HUES48 (cell line): Measurements from ENCODE around the gene GPR37L1.

ENCODE experiments used
- H3K27ac ChIP-seq: one replicate; pipeline ENCODE4 v1.7.0; 2013; ENCODE audit warnings: low read depth, low read length, inconsistent platforms
- H3K27me3 ChIP-seq: 2 replicates; pipeline ENCODE4 v1.6.1; 2013; ENCODE audit warnings: mild to moderate bottlenecking, low read length; ENCODE audit not compliant: control insufficient read depth, insufficient read depth
- H3K36me3 ChIP-seq: 2 replicates; pipeline ENCODE4 v1.6.1; 2013; ENCODE audit warnings: low read length; ENCODE audit not compliant: control insufficient read depth, insufficient read depth
- H3K4me1 ChIP-seq: 2 replicates; pipeline ENCODE4 v1.6.1; 2013; ENCODE audit warnings: mild to moderate bottlenecking, low read length; ENCODE audit not compliant: control insufficient read depth, insufficient read depth
- H3K4me3 ChIP-seq: 2 replicates; pipeline ENCODE4 v1.5.1; 2013; ENCODE audit warnings: mild to moderate bottlenecking, low read depth, low read length
- H3K9ac ChIP-seq: 2 replicates; pipeline ENCODE4 v1.6.1; 2013; ENCODE audit warnings: mild to moderate bottlenecking, low read depth, low read length, moderate library complexity
- H3K9me3 ChIP-seq: 2 replicates; pipeline ENCODE4 v1.6.1; 2013; ENCODE audit warnings: low read length; ENCODE audit not compliant: control insufficient read depth, insufficient read depth

The GPR37L1 gene

GRCh38 chr1:202148391-202148790, 25.7 kb downstream of the GPR37L1 start:
- H3K4me1 ChIP-seq = peaks cover 6% of the 10 kb centered on the region
- no peak overlapping the region for H3K9ac ChIP-seq
- H3K4me3 ChIP-seq = no peak overlapping the region
- no peak overlapping the region for H3K27ac ChIP-seq
- H3K9me3 ChIP-seq = no peaks in the 10 kb centered on the region
- 0 out of 2 replicates have a peak, but pooled peaks cover 3% of the 10 kb centered on the region for H3K27me3 ChIP-seq
- H3K36me3 ChIP-seq = no peaks in the 10 kb centered on the region

- Histone ChIP-seq H3K4me3 (no peak overlapping the region), H3K9me3 (no peaks in the 10 kb centered on the region), H3K27me3 (0 out of 2 replicates have a peak, but pooled peaks cover 3% of the 10 kb centered on the region), H3K9ac (no peak overlapping the region), H3K4me1 (peaks cover 10% of the 10 kb centered on the region), H3K36me3 (no peaks in the 10 kb centered on the region), H3K27ac (no peak overlapping the region)
These were observed 26.8 kb downstream of the GPR37L1 start for GRCh38 chr1:202149566-202149965.

DNA sequence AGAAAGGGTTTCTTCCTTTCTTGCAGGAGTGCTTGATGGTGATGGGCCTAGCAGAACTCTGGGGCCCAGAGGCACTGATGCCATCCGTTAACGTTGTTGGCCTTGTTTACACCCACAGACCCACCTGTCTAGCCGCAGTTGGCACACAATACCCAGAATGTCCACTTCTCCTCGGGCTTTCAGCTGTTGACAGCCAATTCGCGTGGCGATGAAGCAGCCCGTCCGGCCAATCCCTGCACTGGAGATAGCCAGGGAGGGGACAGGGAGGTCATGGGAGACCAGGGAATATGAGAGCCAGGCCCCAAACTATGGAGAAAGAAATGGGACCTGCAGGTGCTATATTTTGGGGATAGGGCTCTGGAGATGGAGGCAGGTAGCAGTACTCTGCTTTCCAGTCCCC, 27.5 kb downstream of the GPR37L1 start:
- no peaks in the 10 kb centered on the region for H3K36me3 ChIP-seq
- no peak overlapping the region for H3K9ac ChIP-seq

GRCh38 chr1:202150602-202151001, 27.9 kb downstream of the GPR37L1 start:
- Histone ChIP-seq H3K4me1 (peaks cover 5% of the 10 kb centered on the region), H3K4me3 (no peak overlapping the region), H3K36me3 (no peaks in the 10 kb centered on the region), H3K9ac (no peak overlapping the region), H3K9me3 (no peaks in the 10 kb centered on the region), H3K27ac (no peak overlapping the region), H3K27me3 (no peaks in the 10 kb centered on the region)

More for the DNA sequence above, 27.5 kb downstream of the GPR37L1 start:
- peaks cover 7% of the 10 kb centered on the region for H3K4me1 ChIP-seq
- no peak overlapping the region for H3K27ac ChIP-seq
- H3K27me3 ChIP-seq = 0 out of 2 replicates have a peak, but pooled peaks cover 2% of the 10 kb centered on the region
- no peaks in the 10 kb centered on the region for H3K9me3 ChIP-seq
- H3K4me3 ChIP-seq = no peak overlapping the region

DNA sequence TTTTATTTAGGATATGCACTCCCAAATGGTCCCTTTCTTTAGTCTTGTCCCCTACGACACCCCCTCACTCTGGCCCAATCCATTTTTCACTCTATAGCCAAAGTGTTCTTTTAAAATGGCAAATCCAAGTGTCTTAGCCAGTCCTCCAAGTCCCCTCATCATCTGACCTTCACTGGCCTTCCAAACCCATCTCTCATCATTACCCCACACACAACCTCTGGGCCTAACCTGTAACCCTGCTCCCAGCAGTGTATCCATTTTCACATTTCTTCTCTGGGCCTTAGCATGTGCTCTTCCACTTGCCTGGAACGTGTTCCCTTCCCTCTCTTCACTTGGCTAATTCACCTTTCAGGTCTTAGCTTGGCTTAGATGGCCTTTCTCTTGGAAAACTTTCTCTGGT, 28.3 kb downstream of the GPR37L1 start:
- H3K27ac ChIP-seq = no peak overlapping the region
- H3K9me3 ChIP-seq = no peaks in the 10 kb centered on the region
- H3K36me3 ChIP-seq = no peaks in the 10 kb centered on the region
- no peaks in the 10 kb centered on the region for H3K27me3 ChIP-seq
- H3K4me1 ChIP-seq = peaks cover 5% of the 10 kb centered on the region
- H3K4me3 ChIP-seq = no peak overlapping the region
- H3K9ac ChIP-seq = no peak overlapping the region

DNA sequence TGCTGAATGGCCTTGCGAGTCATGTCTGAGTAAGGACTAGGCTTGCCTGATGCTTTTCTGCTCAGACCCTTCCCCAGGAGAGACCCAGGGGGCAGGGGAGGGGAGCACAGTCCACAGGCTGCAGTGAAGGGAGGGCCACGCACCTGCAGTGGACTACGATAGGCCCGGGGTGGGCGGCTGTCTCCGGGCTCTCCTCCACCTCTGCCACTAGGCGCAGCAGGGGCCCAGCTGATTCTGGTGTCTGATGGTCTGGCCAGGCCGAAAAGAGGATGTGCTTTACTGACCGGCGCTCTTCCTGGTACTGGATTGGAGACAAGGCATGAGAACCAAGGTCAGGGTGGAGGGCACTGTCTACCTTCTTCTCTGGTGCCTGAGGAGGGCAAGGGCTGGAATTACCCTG, 29.7 kb downstream of the GPR37L1 start:
- H3K27me3 ChIP-seq = no peaks in the 10 kb centered on the region
- H3K4me3 ChIP-seq = no peak overlapping the region
- H3K36me3 ChIP-seq = no peaks in the 10 kb centered on the region
- H3K9ac ChIP-seq = no peak overlapping the region
- no peak overlapping the region for H3K27ac ChIP-seq
- peaks cover 5% of the 10 kb centered on the region for H3K4me1 ChIP-seq
- no peaks in the 10 kb centered on the region for H3K9me3 ChIP-seq

DNA sequence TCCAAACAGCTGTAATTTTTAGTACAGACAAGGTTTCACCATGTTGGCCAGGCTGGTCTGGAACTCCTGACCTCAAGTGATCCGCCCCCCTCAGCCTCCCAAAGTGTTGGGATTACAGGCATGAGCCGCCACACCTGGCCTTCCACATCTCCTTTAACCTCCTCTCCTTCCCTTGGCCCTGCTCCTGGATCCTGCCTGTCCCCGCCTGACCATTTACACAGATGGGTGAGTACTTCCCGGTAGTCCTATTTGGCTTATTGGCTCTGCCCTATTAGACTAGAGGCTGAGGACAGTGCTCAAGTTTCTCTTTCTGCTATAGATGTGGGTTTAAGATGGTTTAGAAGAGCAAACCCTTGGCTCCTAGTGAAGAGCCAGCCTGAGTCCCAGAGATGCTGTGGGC, 30.6 kb downstream of the GPR37L1 start:
- H3K9ac ChIP-seq = no peak overlapping the region
- H3K27me3 ChIP-seq = no peaks in the 10 kb centered on the region
- H3K27ac ChIP-seq = no peak overlapping the region
- H3K9me3 ChIP-seq = no peaks in the 10 kb centered on the region
- peaks cover 5% of the 10 kb centered on the region for H3K4me1 ChIP-seq
- H3K4me3 ChIP-seq = no peak overlapping the region
- no peaks in the 10 kb centered on the region for H3K36me3 ChIP-seq

- Histone ChIP-seq H3K36me3 (no peaks in the 10 kb centered on the region), H3K9me3 (no peaks in the 10 kb centered on the region), H3K27ac (peak overlapping the region; percentile 42), H3K4me1 (peaks cover 9% of the 10 kb centered on the region), H3K4me3 (no peak overlapping the region), H3K9ac (no peak overlapping the region), H3K27me3 (no peaks in the 10 kb centered on the region)
These were observed 31.5 kb downstream of the GPR37L1 start for GRCh38 chr1:202154148-202154765.

GRCh38 chr1:202154766-202155477, 32.2 kb downstream of the GPR37L1 start:
- H3K4me1 ChIP-seq = peaks cover 16% of the 10 kb centered on the region
- no peaks in the 10 kb centered on the region for H3K36me3 ChIP-seq
- peak overlapping the region; percentile 42 for H3K27ac ChIP-seq
- H3K27me3 ChIP-seq = no peaks in the 10 kb centered on the region
- no peak overlapping the region for H3K4me3 ChIP-seq
- no peak overlapping the region for H3K9ac ChIP-seq
- no peaks in the 10 kb centered on the region for H3K9me3 ChIP-seq

- Histone ChIP-seq H3K4me3 (no peak overlapping the region), H3K9ac (no peak overlapping the region), H3K27me3 (no peaks in the 10 kb centered on the region), H3K27ac (no peak overlapping the region), H3K9me3 (no peaks in the 10 kb centered on the region), H3K4me1 (peaks cover 19% of the 10 kb centered on the region), H3K36me3 (no peaks in the 10 kb centered on the region)
These were observed 32.8 kb downstream of the GPR37L1 start for GRCh38 chr1:202155478-202156021.

- Histone ChIP-seq H3K27ac (no peak overlapping the region), H3K9ac (no peak overlapping the region), H3K4me3 (no peak overlapping the region), H3K4me1 (peaks cover 19% of the 10 kb centered on the region), H3K9me3 (no peaks in the 10 kb centered on the region), H3K36me3 (no peaks in the 10 kb centered on the region), H3K27me3 (no peaks in the 10 kb centered on the region)
These were observed 33.9 kb downstream of the GPR37L1 start for GRCh38 chr1:202156590-202156989.
